ENCODE measurements around the gene SOD1. TPM values are rescaled to one million over a fixed set of nuclear protein-coding genes. Genes with fewer than 3 reads are reported as not detected.

Gene SOD1
- total and polyA plus RNA-seq, 2 of the 13 experiments (the other 11 are each of a cell fraction or from before 2014, with no cell fraction given), result 317 to 537 TPM

DNA sequence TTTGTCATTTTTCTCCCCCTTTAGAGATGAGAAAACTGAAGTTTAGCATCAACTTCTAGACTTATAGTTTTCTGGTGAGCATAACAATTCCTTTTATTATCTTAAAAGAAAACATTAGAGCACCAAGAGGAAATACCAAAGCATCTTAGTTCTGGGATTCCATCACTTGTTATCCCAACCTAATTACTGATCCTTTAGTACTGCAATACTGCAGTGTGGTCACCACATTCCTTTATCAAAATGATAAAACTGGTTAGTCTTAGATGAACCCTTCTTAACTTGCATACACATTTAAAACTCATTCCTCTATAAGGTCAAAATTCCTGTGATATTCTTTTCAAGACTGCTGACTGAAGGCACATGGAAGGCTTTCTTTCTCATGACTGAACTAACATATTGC lies 23.1 kb downstream of the SOD1 start (continued):
- TF ChIP-seq MZF1 (CRISPR knock-in tag; IDR thresholded peaks at IDR 0.05; ENCODE audit: borderline replicate concordance), result no peak

DNA sequence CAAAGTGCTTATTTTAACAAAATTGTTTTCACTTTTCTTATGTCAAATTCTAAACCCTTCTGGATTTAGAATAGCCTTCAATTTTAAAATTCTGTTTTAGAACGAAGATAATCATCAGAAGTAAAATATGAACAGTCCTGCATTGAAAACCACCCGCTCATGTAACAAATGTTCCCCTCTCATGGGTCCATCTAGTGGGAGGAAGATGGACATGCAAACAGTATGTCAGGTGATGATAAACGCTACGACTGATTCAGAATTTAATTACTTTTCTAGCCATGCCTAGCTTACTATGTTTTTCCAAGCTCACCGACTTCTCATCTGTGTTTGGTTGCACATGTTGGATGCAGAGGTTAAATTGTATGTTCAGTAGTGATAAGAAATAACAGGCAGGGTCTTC lies 23.5 kb downstream of the SOD1 start:
- Histone ChIP-seq H3K9ac (ENCODE audit: insufficient read depth, low read depth, low read length) (no peak overlapping the region), H3K27ac (ENCODE audit: extremely low read length, insufficient read depth, low read length) (no peak overlapping the region), H3K27me3 (ENCODE audit: control insufficient read depth in 1 of 2, insufficient read depth in 2 of 2, low read length in 2 of 2) (no peaks in the 10 kb centered on the region), H3K4me2 (ENCODE audit: low read depth, low read length) (no peak overlapping the region), H3K4me3 (replicated peaks in 1 of 3; ENCODE audit: insufficient read depth in 1 of 3, low read depth in 2 of 3, low read length in 3 of 3) (no peak overlapping the region), H4K20me1 (ENCODE audit: insufficient read depth, low read length) (no peaks in the 10 kb centered on the region; the same call in 1 of the 2 replicates), H3K79me2 (ENCODE audit: insufficient read depth, low read length) (no peaks in the 10 kb centered on the region), H3K36me3 (replicated peaks in 1 of 2; ENCODE audit: control insufficient read depth in 1 of 2, insufficient read depth in 2 of 2, low read length in 2 of 2) (peaks cover 19 to 76% of the 10 kb centered on the region in 2 experiments), H3K4me1 (ENCODE audit: insufficient read depth, low read length) (no peaks in the 10 kb centered on the region), H2AFZ (ENCODE audit: low read length) (no peak overlapping the region), H3K9me3 (ENCODE audit: low read length) (no peaks in the 10 kb centered on the region)
- intact Hi-C loops (cut with micrococcal nuclease; ENCODE audit: unreplicated experiment), result no loop called here
- TF ChIP-seq RAD51 (IDR thresholded peaks at IDR 0.05; ENCODE audit: borderline replicate concordance) (no peak), ZNF251 (CRISPR knock-in tag; IDR thresholded peaks at IDR 0.05) (no peak), TOPORS (CRISPR knock-in tag; IDR thresholded peaks at IDR 0.05) (no peak), ZNF780A (CRISPR knock-in tag; IDR thresholded peaks at IDR 0.05) (no peak), HNRNPUL1 (IDR thresholded peaks at IDR 0.05; ENCODE audit: low read depth, low read length) (no peak), ZNF530 (CRISPR knock-in tag; IDR thresholded peaks at IDR 0.05; ENCODE audit: low read depth) (no peak), RBM22 (optimal IDR thresholded peaks at IDR 0.05; ENCODE audit: low read length) (no peak)
- TF ChIP-seq, protein P1, sequence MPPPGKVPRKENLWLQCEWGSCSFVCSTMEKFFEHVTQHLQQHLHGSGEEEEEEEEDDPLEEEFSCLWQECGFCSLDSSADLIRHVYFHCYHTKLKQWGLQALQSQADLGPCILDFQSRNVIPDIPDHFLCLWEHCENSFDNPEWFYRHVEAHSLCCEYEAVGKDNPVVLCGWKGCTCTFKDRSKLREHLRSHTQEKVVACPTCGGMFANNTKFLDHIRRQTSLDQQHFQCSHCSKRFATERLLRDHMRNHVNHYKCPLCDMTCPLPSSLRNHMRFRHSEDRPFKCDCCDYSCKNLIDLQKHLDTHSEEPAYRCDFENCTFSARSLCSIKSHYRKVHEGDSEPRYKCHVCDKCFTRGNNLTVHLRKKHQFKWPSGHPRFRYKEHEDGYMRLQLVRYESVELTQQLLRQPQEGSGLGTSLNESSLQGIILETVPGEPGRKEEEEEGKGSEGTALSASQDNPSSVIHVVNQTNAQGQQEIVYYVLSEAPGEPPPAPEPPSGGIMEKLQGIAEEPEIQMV (CRISPR knock-in tag; IDR thresholded peaks at IDR 0.05; ENCODE audit: low read depth), result no peak
- CTCF ChIA-PET (ENCODE audit: low intra/inter-chr PET ratio, low total read pairs), result no interaction called here
- DNase-seq (ENCODE audit: low spot score), result no peak
- FAIRE-seq, result no peak
- POLR2A ChIA-PET, result no interaction called here
- ATAC-seq, result peak; percentile 51
- 95% methylated on average over 5 of the region's 5 CpGs for WGBS (ENCODE audit: low lambda C conversion rate)
- BruUV-seq (replicated peaks), result no TSS peak
- in situ Hi-C loops (cut with HindIII; ENCODE audit: extremely low pct_ligation_motif_present, low pct_unique_long_range_greater_than_20kb), result no loop called here
